Measurements from ENCODE around the gene ESR1.
A peak's percentile ranks its signal among the peaks of the same experiment; 100 is the strongest.

The ESR1 gene

DNA sequence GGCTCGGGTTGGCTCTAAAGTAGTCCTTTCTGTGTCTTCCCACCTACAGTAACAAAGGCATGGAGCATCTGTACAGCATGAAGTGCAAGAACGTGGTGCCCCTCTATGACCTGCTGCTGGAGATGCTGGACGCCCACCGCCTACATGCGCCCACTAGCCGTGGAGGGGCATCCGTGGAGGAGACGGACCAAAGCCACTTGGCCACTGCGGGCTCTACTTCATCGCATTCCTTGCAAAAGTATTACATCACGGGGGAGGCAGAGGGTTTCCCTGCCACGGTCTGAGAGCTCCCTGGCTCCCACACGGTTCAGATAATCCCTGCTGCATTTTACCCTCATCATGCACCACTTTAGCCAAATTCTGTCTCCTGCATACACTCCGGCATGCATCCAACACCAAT is 291.2 kb downstream of the ESR1 start:
- H3K4me1 ChIP-seq (ENCODE audit: control insufficient read depth, low read depth, low read length), result peaks cover 3% of the 10 kb centered on the region
- no peaks in the 10 kb centered on the region for H3K36me3 ChIP-seq (ENCODE audit: control insufficient read depth, insufficient read depth, low read length)
- H2BK5ac ChIP-seq (ENCODE audit: low read length), result no peak overlapping the region
- no peak overlapping the region for H4K5ac ChIP-seq (ENCODE audit: low read length)
- H3K9ac ChIP-seq (ENCODE audit: low read length), result no peak overlapping the region
- H3K27me3 ChIP-seq (ENCODE audit: insufficient read depth, low read length, poor library complexity), result no peaks in the 10 kb centered on the region
- H3K56ac ChIP-seq (ENCODE audit: low read length), result no peak overlapping the region
- H2BK15ac ChIP-seq (replicated peaks; ENCODE audit: low read depth), result no peak overlapping the region
- H3K4ac ChIP-seq (ENCODE audit: low read depth, low read length), result no peak overlapping the region
- WGBS (ENCODE audit: extremely low coverage, insufficient coverage, low lambda C conversion rate), result no CpG with 5 or more reads among the region's 14 CpGs
- no peak for DNase-seq
- H3K23ac ChIP-seq (ENCODE audit: low read length), result no peak overlapping the region
- no peaks in the 10 kb centered on the region for H3K79me2 ChIP-seq (ENCODE audit: control insufficient read depth, insufficient read depth, low read length)
- H2BK120ac ChIP-seq (ENCODE audit: low read depth, low read length), result no peak overlapping the region
- H3K4me3 ChIP-seq (ENCODE audit: low read length), result no peak overlapping the region
- H3K18ac ChIP-seq (ENCODE audit: low read length), result no peak overlapping the region
- no peak overlapping the region for H3K27ac ChIP-seq (ENCODE audit: low read depth, low read length)
- H2AK5ac ChIP-seq (ENCODE audit: low read length), result no peak overlapping the region
- no peak overlapping the region for H4K8ac ChIP-seq (ENCODE audit: low read depth, low read length)
- H3K4me2 ChIP-seq (ENCODE audit: low read length), result no peak overlapping the region
- no peaks in the 10 kb centered on the region for H3K79me1 ChIP-seq (ENCODE audit: low read length)

DNA sequence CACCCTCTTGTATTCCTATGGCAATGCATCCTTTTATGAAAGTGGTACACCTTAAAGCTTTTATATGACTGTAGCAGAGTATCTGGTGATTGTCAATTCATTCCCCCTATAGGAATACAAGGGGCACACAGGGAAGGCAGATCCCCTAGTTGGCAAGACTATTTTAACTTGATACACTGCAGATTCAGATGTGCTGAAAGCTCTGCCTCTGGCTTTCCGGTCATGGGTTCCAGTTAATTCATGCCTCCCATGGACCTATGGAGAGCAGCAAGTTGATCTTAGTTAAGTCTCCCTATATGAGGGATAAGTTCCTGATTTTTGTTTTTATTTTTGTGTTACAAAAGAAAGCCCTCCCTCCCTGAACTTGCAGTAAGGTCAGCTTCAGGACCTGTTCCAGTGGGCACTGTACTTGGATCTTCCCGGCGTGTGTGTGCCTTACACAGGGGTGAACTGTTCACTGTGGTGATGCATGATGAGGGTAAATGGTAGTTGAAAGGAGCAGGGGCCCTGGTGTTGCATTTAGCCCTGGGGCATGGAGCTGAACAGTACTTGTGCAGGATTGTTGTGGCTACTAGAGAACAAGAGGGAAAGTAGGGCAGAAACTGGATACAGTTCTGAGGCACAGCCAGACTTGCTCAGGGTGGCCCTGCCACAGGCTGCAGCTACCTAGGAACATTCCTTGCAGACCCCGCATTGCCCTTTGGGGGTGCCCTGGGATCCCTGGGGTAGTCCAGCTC is 292.1 kb downstream of the ESR1 start:
- no peak overlapping the region for H3K9ac ChIP-seq (ENCODE audit: low read length)
- H3K4ac ChIP-seq (ENCODE audit: low read depth, low read length), result no peak overlapping the region
- no peak overlapping the region for H2BK120ac ChIP-seq (ENCODE audit: low read depth, low read length)
- H3K18ac ChIP-seq (ENCODE audit: low read length), result no peak overlapping the region
- WGBS (ENCODE audit: extremely low coverage, insufficient coverage, low lambda C conversion rate), result no CpG with 5 or more reads among the region's 4 CpGs
- no peak for DNase-seq
- no peak overlapping the region for H4K5ac ChIP-seq (ENCODE audit: low read length)
- H3K79me1 ChIP-seq (ENCODE audit: low read length), result no peaks in the 10 kb centered on the region
- H3K36me3 ChIP-seq (ENCODE audit: control insufficient read depth, insufficient read depth, low read length), result no peaks in the 10 kb centered on the region
- no peak overlapping the region for H3K4me3 ChIP-seq (ENCODE audit: low read length)
- H3K27me3 ChIP-seq (ENCODE audit: insufficient read depth, low read length, poor library complexity), result no peaks in the 10 kb centered on the region
- no peak overlapping the region for H2AK5ac ChIP-seq (ENCODE audit: low read length)
- H3K23ac ChIP-seq (ENCODE audit: low read length), result no peak overlapping the region
- no peak overlapping the region for H3K56ac ChIP-seq (ENCODE audit: low read length)
- H3K4me2 ChIP-seq (ENCODE audit: low read length), result no peak overlapping the region
- no peak overlapping the region for H4K8ac ChIP-seq (ENCODE audit: low read depth, low read length)
- no peaks in the 10 kb centered on the region for H3K4me1 ChIP-seq (ENCODE audit: control insufficient read depth, low read depth, low read length)
- no peaks in the 10 kb centered on the region for H3K79me2 ChIP-seq (ENCODE audit: control insufficient read depth, insufficient read depth, low read length)
- no peak overlapping the region for H3K27ac ChIP-seq (ENCODE audit: low read depth, low read length)
- no peak overlapping the region for H2BK15ac ChIP-seq (replicated peaks; ENCODE audit: low read depth)
- H2BK5ac ChIP-seq (ENCODE audit: low read length), result no peak overlapping the region

DNA sequence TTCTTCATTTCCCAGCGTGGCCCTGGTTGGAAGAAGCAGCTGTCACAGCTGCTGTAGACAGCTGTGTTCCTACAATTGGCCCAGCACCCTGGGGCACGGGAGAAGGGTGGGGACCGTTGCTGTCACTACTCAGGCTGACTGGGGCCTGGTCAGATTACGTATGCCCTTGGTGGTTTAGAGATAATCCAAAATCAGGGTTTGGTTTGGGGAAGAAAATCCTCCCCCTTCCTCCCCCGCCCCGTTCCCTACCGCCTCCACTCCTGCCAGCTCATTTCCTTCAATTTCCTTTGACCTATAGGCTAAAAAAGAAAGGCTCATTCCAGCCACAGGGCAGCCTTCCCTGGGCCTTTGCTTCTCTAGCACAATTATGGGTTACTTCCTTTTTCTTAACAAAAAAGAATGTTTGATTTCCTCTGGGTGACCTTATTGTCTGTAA is 292.7 kb downstream of the ESR1 start:
- no peaks in the 10 kb centered on the region for H3K27me3 ChIP-seq (ENCODE audit: insufficient read depth, low read length, poor library complexity)
- H3K4me2 ChIP-seq (ENCODE audit: low read length), result no peak overlapping the region
- H3K56ac ChIP-seq (ENCODE audit: low read length), result no peak overlapping the region
- no peak overlapping the region for H2BK120ac ChIP-seq (ENCODE audit: low read depth, low read length)
- no peaks in the 10 kb centered on the region for H3K79me1 ChIP-seq (ENCODE audit: low read length)
- no peak overlapping the region for H3K23ac ChIP-seq (ENCODE audit: low read length)
- H2AK5ac ChIP-seq (ENCODE audit: low read length), result no peak overlapping the region
- no CpG with 5 or more reads among the region's 7 CpGs for WGBS (ENCODE audit: extremely low coverage, insufficient coverage, low lambda C conversion rate)
- H4K8ac ChIP-seq (ENCODE audit: low read depth, low read length), result no peak overlapping the region
- no peak overlapping the region for H3K9ac ChIP-seq (ENCODE audit: low read length)
- no peak overlapping the region for H3K18ac ChIP-seq (ENCODE audit: low read length)
- no peaks in the 10 kb centered on the region for H3K4me1 ChIP-seq (ENCODE audit: control insufficient read depth, low read depth, low read length)
- H3K4ac ChIP-seq (ENCODE audit: low read depth, low read length), result no peak overlapping the region
- no peak overlapping the region for H3K27ac ChIP-seq (ENCODE audit: low read depth, low read length)
- no peak overlapping the region for H4K5ac ChIP-seq (ENCODE audit: low read length)
- DNase-seq, result peak; percentile 21
- H2BK15ac ChIP-seq (replicated peaks; ENCODE audit: low read depth), result no peak overlapping the region
- H3K4me3 ChIP-seq (ENCODE audit: low read length), result no peak overlapping the region
- no peaks in the 10 kb centered on the region for H3K36me3 ChIP-seq (ENCODE audit: control insufficient read depth, insufficient read depth, low read length)
- H2BK5ac ChIP-seq (ENCODE audit: low read length), result no peak overlapping the region
- no peaks in the 10 kb centered on the region for H3K79me2 ChIP-seq (ENCODE audit: control insufficient read depth, insufficient read depth, low read length)

DNA sequence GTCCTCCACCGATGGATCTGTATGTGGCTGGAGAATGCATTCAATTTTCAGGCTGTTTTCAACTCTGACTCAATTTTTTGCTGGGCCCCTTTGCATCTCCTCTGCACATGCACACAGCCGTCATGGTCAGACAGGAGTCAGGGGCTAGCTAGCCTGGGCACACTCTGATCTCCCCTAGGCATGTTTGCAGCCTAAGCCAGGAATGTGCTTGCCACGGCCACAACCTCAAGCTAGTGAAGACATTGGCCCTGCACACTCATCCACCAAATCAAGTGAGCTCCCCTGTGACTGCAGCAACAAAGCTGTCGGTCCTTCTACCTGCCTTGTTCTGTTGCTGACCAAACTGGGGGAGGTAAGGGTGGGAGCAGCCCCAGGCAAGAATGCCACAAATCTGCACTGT is 300.5 kb downstream of the ESR1 start:
- Histone ChIP-seq H2AK5ac (ENCODE audit: low read length) (no peak overlapping the region), H4K5ac (ENCODE audit: low read length) (no peak overlapping the region), H3K4me1 (ENCODE audit: control insufficient read depth, low read depth, low read length) (no peaks in the 10 kb centered on the region), H3K36me3 (ENCODE audit: control insufficient read depth, insufficient read depth, low read length) (no peaks in the 10 kb centered on the region), H2BK15ac (replicated peaks; ENCODE audit: low read depth) (no peak overlapping the region), H2BK120ac (ENCODE audit: low read depth, low read length) (no peak overlapping the region), H3K79me1 (ENCODE audit: low read length) (no peaks in the 10 kb centered on the region), H3K18ac (ENCODE audit: low read length) (no peak overlapping the region), H3K27me3 (ENCODE audit: insufficient read depth, low read length, poor library complexity) (no peaks in the 10 kb centered on the region), H3K9ac (ENCODE audit: low read length) (no peak overlapping the region), H2BK5ac (ENCODE audit: low read length) (no peak overlapping the region), H3K4me2 (ENCODE audit: low read length) (no peak overlapping the region), H3K27ac (ENCODE audit: low read depth, low read length) (no peak overlapping the region), H3K4ac (ENCODE audit: low read depth, low read length) (no peak overlapping the region), H4K8ac (ENCODE audit: low read depth, low read length) (no peak overlapping the region), H3K56ac (ENCODE audit: low read length) (no peak overlapping the region), H3K23ac (ENCODE audit: low read length) (no peak overlapping the region), H3K4me3 (ENCODE audit: low read length) (no peak overlapping the region), H3K79me2 (ENCODE audit: control insufficient read depth, insufficient read depth, low read length) (no peaks in the 10 kb centered on the region)
- no CpG with 5 or more reads among the region's 4 CpGs for WGBS (ENCODE audit: extremely low coverage, insufficient coverage, low lambda C conversion rate)
- DNase-seq, result no peak

DNA sequence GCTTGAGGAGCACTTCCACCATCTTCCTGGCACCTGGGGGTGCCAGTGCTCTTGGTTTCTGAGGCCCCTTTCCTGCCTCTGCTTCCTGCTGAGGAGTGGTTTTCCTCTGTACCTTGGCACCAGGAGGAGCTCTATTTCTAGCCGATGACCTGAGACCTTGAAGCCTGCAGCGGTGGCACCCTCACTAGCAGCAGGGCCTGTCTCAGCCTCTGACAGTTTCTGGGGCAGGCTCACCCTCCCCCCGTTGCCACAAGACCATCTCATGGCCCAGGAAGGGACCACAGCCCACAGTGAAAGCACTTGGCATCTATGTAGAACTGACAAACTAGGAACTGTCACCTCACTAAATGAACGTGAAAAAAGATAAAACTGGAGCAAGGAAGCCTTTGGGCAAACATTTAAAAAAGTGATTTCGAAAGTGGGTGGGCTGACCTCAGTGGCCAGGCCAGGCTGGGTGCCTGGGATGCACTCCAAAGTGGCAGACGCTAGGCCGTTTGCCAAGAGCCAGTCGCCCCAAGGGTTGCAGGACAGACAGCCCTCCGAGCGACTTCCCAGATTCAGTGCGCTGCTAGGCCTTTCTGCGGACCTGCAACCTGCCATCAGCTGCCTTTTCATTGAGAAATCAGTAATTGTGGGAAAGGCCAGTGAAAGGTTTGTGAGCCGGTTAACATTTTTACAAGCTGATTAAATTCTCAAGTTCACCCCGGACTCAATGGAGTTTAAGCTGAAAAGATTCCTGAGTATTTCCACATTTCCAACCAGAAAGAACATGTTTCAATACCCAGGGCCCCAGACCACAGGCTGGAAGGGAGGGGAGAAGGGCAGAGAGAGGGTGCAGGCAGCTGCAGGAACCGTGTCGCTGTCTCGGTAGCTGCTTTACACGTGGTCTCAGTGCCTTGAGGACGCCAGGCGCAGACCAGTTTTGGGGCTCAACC is 303.7 kb downstream of the ESR1 start:
- no peak overlapping the region for H3K56ac ChIP-seq (ENCODE audit: low read length)
- no peak overlapping the region for H3K4me2 ChIP-seq (ENCODE audit: low read length)
- no CpG with 5 or more reads among the region's 20 CpGs for WGBS (ENCODE audit: extremely low coverage, insufficient coverage, low lambda C conversion rate)
- no peaks in the 10 kb centered on the region for H3K4me1 ChIP-seq (ENCODE audit: control insufficient read depth, low read depth, low read length)
- H3K79me2 ChIP-seq (ENCODE audit: control insufficient read depth, insufficient read depth, low read length), result no peaks in the 10 kb centered on the region
- no peak overlapping the region for H2BK5ac ChIP-seq (ENCODE audit: low read length)
- no peak overlapping the region for H3K27ac ChIP-seq (ENCODE audit: low read depth, low read length)
- no peaks in the 10 kb centered on the region for H3K79me1 ChIP-seq (ENCODE audit: low read length)
- H3K23ac ChIP-seq (ENCODE audit: low read length), result no peak overlapping the region
- H3K4me3 ChIP-seq (ENCODE audit: low read length), result no peak overlapping the region
- H2BK120ac ChIP-seq (ENCODE audit: low read depth, low read length), result no peak overlapping the region
- no peak overlapping the region for H3K18ac ChIP-seq (ENCODE audit: low read length)
- no peak overlapping the region for H2BK15ac ChIP-seq (replicated peaks; ENCODE audit: low read depth)
- H3K27me3 ChIP-seq (ENCODE audit: insufficient read depth, low read length, poor library complexity), result no peaks in the 10 kb centered on the region
- H3K4ac ChIP-seq (ENCODE audit: low read depth, low read length), result no peak overlapping the region
- DNase-seq, result no peak
- no peaks in the 10 kb centered on the region for H3K36me3 ChIP-seq (ENCODE audit: control insufficient read depth, insufficient read depth, low read length)
- no peak overlapping the region for H4K5ac ChIP-seq (ENCODE audit: low read length)
- no peak overlapping the region for H4K8ac ChIP-seq (ENCODE audit: low read depth, low read length)
- no peak overlapping the region for H2AK5ac ChIP-seq (ENCODE audit: low read length)
- no peak overlapping the region for H3K9ac ChIP-seq (ENCODE audit: low read length)
